GM12872 (cell line): ENCODE measurements around the gene YTHDC2.

ENCODE experiments used
- TF ChIP-seq, protein P1 (sequence below): IDR thresholded peaks from 3 replicates; pipeline ENCODE4 v1.5.1; 2011; ENCODE audit warnings: low read depth, mild to moderate bottlenecking, low read length, moderate library complexity; ENCODE audit not compliant: insufficient read depth

The YTHDC2 gene

GRCh38 chr5:113488645-113489184 is 24.8 kb upstream of the YTHDC2 start:
- TF ChIP-seq, protein P1, sequence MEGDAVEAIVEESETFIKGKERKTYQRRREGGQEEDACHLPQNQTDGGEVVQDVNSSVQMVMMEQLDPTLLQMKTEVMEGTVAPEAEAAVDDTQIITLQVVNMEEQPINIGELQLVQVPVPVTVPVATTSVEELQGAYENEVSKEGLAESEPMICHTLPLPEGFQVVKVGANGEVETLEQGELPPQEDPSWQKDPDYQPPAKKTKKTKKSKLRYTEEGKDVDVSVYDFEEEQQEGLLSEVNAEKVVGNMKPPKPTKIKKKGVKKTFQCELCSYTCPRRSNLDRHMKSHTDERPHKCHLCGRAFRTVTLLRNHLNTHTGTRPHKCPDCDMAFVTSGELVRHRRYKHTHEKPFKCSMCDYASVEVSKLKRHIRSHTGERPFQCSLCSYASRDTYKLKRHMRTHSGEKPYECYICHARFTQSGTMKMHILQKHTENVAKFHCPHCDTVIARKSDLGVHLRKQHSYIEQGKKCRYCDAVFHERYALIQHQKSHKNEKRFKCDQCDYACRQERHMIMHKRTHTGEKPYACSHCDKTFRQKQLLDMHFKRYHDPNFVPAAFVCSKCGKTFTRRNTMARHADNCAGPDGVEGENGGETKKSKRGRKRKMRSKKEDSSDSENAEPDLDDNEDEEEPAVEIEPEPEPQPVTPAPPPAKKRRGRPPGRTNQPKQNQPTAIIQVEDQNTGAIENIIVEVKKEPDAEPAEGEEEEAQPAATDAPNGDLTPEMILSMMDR, result no peak

DNA sequence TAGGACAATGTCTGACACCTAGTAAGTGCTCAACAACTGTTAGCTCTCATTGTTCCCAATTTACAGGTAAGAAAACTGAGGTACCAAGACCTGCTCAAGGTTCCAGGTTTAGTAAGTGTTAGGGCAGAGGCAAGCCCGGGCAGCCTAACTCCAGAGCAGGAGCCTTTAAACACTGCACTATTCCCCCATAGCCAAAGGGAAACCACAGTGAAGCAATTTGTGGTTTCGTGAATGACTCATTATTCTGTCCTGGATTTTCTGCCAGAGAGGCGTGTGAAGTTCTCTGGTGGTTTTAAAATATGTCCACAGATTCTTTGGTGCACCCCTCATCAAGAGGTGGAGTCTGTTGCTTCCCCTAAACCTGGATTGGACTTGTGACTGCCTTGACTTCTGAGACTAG is 24.2 kb upstream of the YTHDC2 start:
- TF ChIP-seq, protein P1, result no peak

DNA sequence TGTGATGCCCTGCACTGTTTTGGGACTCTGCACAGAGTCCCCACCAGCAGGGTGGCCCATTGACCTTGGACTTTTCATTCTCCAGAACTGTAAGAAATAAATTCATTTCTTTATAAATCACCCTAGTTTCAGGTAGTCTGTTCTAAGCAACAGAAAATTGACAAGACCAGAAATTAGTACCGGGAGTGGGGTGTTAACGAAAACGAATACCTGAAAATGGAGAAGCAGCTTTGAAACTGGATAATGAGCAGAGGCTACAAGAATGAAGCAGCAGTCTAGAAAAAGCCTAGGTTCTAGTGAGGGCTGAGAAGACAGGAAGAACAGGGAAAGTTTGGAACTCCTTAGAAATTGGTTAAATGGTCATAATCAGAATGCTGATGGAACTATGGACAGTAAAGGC is 23.2 kb upstream of the YTHDC2 start:
- TF ChIP-seq, protein P1, result no peak

DNA sequence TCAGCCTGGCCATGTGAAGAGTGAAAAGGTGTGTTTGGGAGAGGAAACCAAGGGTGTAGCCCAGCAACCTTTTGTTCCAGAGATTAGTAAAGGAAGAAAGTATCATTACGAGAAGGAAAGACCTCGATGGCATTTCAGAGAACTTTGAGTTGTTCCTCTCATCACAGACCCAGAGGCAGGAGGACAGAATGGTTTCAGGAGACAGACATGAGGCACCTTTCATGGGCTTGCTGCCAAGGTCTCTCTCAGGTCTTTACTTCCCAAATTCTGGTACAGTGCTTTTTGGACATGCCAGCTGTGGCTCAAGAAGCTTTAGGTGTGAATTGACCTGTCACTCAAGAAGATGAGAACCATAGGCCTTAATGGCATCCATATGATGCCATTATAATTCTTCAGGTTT is 22.5 kb upstream of the YTHDC2 start:
- TF ChIP-seq, protein P1, result no peak

- TF ChIP-seq, protein P1, result no peak
Measured at GRCh38 chr5:113493446-113493845, 20.0 kb upstream of the YTHDC2 start.

DNA sequence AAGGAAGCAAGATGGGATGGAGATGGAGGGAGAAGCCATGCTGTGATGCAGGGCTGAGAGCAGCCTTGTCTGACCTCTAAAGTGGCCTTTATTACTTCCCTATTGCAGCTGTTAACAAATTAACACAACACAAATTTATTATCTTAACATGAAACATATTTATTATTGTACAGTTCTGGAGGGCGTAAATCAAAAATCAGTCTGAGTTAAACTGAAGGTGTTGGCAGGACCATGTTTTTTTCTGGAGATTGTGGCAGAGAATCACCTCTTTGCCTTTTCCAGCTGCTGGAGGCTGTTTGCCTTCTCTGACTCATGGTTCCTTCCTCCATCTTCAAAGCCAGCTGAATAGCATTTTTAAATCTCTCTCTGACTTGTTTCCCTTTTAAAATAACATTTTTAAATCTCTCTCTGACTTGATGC is 18.1 kb upstream of the YTHDC2 start:
- TF ChIP-seq, protein P1, result no peak

DNA sequence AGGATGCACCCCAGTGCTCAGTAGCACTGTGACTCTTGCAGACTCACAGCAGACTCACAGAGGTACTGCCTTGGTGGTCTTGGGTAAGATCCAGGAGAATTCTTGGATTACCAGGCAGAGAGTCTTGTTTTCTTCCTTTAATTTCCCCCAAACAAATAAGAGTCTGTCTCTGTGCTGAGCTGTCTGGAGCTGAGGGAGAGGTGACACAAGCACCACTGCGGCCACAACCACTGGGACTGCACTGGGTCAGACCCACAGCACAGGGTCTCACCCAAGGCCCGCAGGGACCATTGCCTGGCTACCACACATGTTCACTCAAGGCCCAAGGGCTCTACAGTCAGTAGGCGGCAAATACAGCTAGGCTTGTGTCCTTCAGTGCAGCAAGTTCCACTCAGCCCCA is 11.4 kb upstream of the YTHDC2 start:
- TF ChIP-seq, protein P1, result no peak

GRCh38 chr5:113503146-113503545 is 10.3 kb upstream of the YTHDC2 start:
- TF ChIP-seq, protein P1, result no peak
